WI38 (cell line): ENCODE results near the gene HLA-DOB.
"Not testable (repeated sequence)": the region's sequence is repeated elsewhere in the genome, so short reads cannot be mapped to it uniquely, and the experiment has no call there.

Experiments used
- H3K4me3 ChIP-seq: 2 replicates; pipeline ENCODE4 v1.5.1; 2011; ENCODE audit warnings: low read depth, mild to moderate bottlenecking, control low read depth, low read length
- TF ChIP-seq, protein P1 (sequence below): IDR thresholded peaks from 2 replicates; pipeline ENCODE4 v1.5.1; 2012; ENCODE audit warnings: low read depth, mild to moderate bottlenecking, control low read depth, low read length

Gene HLA-DOB

DNA sequence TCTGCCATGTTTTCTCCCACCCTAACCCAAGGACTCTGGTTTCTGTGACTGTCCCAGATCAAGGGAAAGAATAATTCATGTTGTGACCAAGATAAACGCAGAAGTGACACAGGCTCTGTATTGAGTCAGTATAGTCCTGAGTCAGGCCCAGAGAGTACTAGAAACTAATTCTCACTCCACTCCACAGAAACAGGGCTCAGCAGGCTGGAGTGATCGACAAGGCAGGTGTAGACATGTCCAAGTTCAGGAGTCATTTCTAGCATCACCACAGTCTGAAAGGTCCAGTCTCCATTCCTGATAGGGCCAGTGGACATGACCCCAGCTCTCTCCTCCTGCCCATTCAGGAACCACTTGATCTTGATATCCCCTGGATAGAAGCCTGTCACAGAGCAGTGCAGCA lies 2.7 kb downstream of the HLA-DOB start:
- TF ChIP-seq, protein P1, sequence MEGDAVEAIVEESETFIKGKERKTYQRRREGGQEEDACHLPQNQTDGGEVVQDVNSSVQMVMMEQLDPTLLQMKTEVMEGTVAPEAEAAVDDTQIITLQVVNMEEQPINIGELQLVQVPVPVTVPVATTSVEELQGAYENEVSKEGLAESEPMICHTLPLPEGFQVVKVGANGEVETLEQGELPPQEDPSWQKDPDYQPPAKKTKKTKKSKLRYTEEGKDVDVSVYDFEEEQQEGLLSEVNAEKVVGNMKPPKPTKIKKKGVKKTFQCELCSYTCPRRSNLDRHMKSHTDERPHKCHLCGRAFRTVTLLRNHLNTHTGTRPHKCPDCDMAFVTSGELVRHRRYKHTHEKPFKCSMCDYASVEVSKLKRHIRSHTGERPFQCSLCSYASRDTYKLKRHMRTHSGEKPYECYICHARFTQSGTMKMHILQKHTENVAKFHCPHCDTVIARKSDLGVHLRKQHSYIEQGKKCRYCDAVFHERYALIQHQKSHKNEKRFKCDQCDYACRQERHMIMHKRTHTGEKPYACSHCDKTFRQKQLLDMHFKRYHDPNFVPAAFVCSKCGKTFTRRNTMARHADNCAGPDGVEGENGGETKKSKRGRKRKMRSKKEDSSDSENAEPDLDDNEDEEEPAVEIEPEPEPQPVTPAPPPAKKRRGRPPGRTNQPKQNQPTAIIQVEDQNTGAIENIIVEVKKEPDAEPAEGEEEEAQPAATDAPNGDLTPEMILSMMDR = no peak
- H3K4me3 ChIP-seq = no peak overlapping the region

DNA sequence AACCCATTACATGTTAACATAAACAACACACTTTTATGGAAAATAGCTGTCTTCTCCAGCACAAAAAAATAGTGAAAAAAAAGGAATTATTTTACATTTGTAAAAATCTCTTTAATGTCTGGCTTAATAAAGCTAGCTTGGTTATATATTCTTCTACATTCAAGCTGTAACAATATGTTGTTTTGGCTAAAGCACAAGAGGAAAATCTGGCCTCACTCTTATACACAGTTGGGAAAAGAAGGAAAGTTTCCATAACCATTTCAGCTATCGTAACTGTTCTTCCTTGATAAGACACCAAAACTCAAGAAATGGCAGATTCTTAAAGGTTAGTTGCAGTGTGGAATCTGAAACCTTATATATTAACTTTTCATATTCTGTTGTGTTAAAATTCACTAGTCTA lies 7.6 kb downstream of the HLA-DOB start:
- no peak overlapping the region for H3K4me3 ChIP-seq
- TF ChIP-seq, protein P1 = no peak

DNA sequence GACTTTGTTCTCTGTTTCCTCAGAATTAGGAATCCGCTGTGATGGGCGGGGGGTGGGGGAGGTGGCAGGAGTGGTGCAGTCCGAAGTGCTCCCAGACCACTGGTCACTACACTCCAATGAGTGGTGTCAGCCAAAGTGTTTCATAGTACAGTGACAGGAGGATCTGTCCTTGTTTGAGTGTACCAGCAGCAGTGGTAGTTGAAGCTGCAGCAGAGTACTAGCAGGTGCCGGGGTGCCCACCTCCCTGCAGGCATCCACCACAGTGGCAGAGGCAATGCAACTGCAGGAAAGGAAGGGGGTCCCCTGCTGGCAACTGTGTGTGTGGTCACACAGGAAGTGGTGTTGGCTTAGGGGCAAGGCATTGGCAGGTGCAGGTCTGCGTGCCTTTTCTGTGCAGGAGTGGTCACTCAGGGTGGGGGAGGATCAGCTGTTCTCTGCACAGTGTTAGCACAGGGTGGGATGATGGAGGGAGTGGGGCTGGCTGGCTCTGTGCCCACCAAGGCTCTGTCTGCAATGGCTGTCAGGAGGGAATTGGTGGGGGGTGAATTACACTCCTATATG lies 9.7 kb downstream of the HLA-DOB start:
- no peak overlapping the region for H3K4me3 ChIP-seq
- TF ChIP-seq, protein P1 = no peak

DNA sequence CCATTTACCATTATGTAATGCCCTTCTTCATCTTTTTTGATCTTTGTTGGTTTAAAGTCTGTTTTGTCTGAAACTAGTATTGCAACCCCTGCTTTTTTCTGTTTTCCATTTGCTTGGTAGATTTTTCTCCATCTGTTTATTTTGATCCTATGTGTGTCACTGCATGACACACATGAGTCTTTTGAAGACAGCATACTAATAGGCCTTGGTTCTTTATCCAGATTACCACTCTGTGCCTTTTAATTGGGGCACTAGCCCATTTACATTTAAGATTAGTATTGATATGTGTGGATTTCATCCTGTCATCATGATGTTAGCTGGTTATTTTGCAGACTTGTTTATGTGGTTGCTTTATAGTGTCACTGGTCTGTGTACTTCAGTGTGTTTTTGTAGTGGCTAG lies 11.4 kb downstream of the HLA-DOB start:
- H3K4me3 ChIP-seq = not testable (repeated sequence)

DNA sequence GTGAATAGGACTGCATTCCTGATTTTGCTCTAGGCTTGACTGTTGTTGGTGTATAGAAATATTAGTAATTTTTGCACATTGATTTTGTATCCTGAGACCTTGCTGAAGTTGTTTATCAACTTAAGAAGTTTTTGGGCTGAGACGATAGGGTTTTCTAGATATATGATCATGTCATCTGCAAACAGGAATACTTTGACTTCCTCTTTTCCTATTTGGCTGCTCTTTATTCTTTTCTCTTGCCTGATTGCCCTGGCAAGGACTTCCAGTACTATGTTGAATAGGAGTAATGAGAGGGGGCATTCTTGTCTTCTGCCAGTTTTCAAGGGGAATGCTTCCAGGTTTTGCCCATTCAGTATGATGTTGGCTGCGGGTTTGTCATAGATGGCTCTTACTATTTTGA lies 13.4 kb downstream of the HLA-DOB start:
- no peak overlapping the region for H3K4me3 ChIP-seq
- TF ChIP-seq, protein P1 = no peak

DNA sequence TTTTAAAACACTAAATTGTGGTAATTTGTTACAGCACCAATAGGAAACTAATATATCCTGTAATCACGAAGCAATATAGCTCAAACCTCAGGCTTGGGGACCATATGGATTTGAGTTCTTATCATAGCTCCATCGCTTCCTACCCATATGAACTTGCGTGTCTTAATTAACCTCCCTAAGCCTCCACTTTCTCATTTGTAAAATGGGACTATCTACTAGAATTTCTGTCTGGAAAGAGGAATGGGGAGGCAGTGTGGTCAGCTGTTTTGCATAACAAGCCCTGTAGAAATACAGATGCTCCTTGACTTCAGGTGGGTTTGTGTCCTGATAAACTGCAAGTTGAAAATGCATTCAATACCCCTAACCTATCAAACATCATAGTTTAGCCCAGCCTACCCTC lies 17.1 kb downstream of the HLA-DOB start:
- TF ChIP-seq, protein P1 = no peak
- H3K4me3 ChIP-seq = no peak overlapping the region

DNA sequence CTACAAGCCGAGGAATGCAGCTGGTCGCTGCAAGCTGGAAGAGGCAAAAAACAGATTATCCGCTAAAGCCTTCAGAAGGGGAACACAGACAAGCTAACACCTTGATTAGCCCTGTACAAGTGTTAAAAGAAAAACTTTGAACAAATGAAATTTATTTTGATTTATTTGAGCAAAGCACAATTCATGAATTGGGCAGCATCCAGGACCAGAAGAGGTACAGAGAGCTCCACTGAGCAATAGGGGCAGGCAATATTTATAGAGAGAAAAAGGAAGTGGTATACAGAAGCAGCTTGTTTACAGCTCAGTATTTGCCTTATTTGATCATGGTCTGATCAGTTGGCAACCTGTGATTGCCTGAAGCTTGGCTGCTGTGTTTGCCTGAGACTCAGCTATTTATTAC lies 17.6 kb downstream of the HLA-DOB start:
- TF ChIP-seq, protein P1 = no peak
- no peak overlapping the region for H3K4me3 ChIP-seq
